CD14-positive monocyte (primary cell): ENCODE results near the gene DRP2. TPM values are rescaled to one million over a fixed set of nuclear protein-coding genes. Genes with fewer than 3 reads are reported as not detected.

Experiments used
- DNase-seq, 3 donors: peaks; one replicate each; pipeline ENCODE4 v3.0.0-alpha.2; 2011 to 2022
- H2AFZ ChIP-seq: 2 replicates; pipeline ENCODE4 v1.6.0; 2012; ENCODE audit warnings: mild to moderate bottlenecking, low read depth, low read length, inconsistent platforms; ENCODE audit not compliant: insufficient read depth, poor library complexity, severe bottlenecking
- H3K27ac ChIP-seq, 2 donors: 1 replicate in 1 of 2; 2 replicates in 1 of 2; pipeline ENCODE4 v1.5.1; 2012 to 2013; ENCODE audit warnings: low read length in 2 of 2, control low read depth in 1 of 2, inconsistent platforms in 1 of 2, low read depth in 1 of 2, mild to moderate bottlenecking in 1 of 2
- H3K27me3 ChIP-seq, 2 donors: one replicate each; pipeline versions ENCODE4 v1.6.0 to v1.6.1; 2011 to 2013; ENCODE audit warnings: low read length in 2 of 2; ENCODE audit not compliant: control insufficient read depth in 2 of 2, insufficient read depth in 2 of 2
- H3K36me3 ChIP-seq, 2 donors: replicated peaks in 1 of 2; 1 replicate in 1 of 2; 2 replicates in 1 of 2; pipeline versions ENCODE4 v1.5.1 to v1.6.1; 2012 to 2013; ENCODE audit warnings: low read length in 2 of 2, control low read depth in 1 of 2, inconsistent platforms in 1 of 2, mild to moderate bottlenecking in 1 of 2; ENCODE audit not compliant: insufficient read depth in 2 of 2, control insufficient read depth in 1 of 2
- H3K4me1 ChIP-seq, 2 donors: 1 replicate in 1 of 2; 2 replicates in 1 of 2; pipeline versions ENCODE4 v1.5.1 to v1.6.1; 2012 to 2013; ENCODE audit warnings: low read length in 2 of 2, control low read depth in 1 of 2, inconsistent platforms in 1 of 2, mild to moderate bottlenecking in 1 of 2, moderate library complexity in 1 of 2; ENCODE audit not compliant: insufficient read depth in 2 of 2, control insufficient read depth in 1 of 2
- H3K4me2 ChIP-seq: replicated peaks from 2 replicates; pipeline ENCODE3; 2012; ENCODE audit warnings: low read length, moderate library complexity, mild to moderate bottlenecking; ENCODE audit not compliant: poor library complexity, severe bottlenecking; ENCODE audit errors: extremely low read depth
- H3K4me3 ChIP-seq, 3 experiments: fragments of 200-600 bp in 1 of 3; sonication (generic) in 1 of 3; replicated peaks in 1 of 3; 1 replicate in 2 of 3; 2 replicates in 1 of 3; pipeline ENCODE4 v1.5.1; 2011 to 2013; ENCODE audit warnings: low read length in 3 of 3, mild to moderate bottlenecking in 3 of 3, control low read depth in 2 of 3, low read depth in 2 of 3, inconsistent platforms in 1 of 3, moderate library complexity in 1 of 3
- H3K79me2 ChIP-seq: 2 replicates; pipeline ENCODE4 v1.6.0; 2012; ENCODE audit warnings: mild to moderate bottlenecking, control low read depth, inconsistent platforms, low read length, moderate library complexity; ENCODE audit not compliant: insufficient read depth
- H3K9ac ChIP-seq: 2 replicates; pipeline ENCODE4 v1.6.0; 2017; ENCODE audit warnings: low read length, mild to moderate bottlenecking; ENCODE audit not compliant: insufficient read depth, poor library complexity, severe bottlenecking
- H3K9me3 ChIP-seq, 2 donors: replicated peaks in 1 of 2; 1 replicate in 1 of 2; 2 replicates in 1 of 2; pipeline versions ENCODE4 v1.5.1 to v1.6.1; 2012 to 2013; ENCODE audit warnings: low read length in 2 of 2, control low read depth in 1 of 2; ENCODE audit not compliant: control insufficient read depth in 1 of 2, insufficient read depth in 1 of 2
- H4K20me1 ChIP-seq: 2 replicates; pipeline ENCODE4 v1.6.0; 2012; ENCODE audit warnings: mild to moderate bottlenecking, low read length, control low read depth, moderate library complexity; ENCODE audit not compliant: insufficient read depth
- H3K27ac Mint-ChIP-seq, 7 donors: one replicate each; pipeline ENCODE4 v1.8.0; 2020; ENCODE audit warnings: mild to moderate bottlenecking in 7 of 7, mixed read lengths in 7 of 7, moderate library complexity in 6 of 7, inconsistent platforms in 2 of 7
- H3K27me3 Mint-ChIP-seq, 3 donors: one replicate each; pipeline ENCODE4 v1.8.0; 2021 to 2022; ENCODE audit warnings: low read depth in 3 of 3, mild to moderate bottlenecking in 3 of 3, mixed read lengths in 3 of 3, moderate library complexity in 3 of 3, inconsistent platforms in 1 of 3
- H3K36me3 Mint-ChIP-seq, 2 donors: one replicate each; pipeline ENCODE4 v1.8.0; 2020; ENCODE audit warnings: mixed read lengths in 2 of 2, inconsistent platforms in 1 of 2, mild to moderate bottlenecking in 1 of 2
- H3K4me1 Mint-ChIP-seq: one replicate; pipeline ENCODE4 v1.8.0; 2020; ENCODE audit warnings: mild to moderate bottlenecking, mixed read lengths
- H3K4me3 Mint-ChIP-seq, 2 donors: one replicate each; pipeline ENCODE4 v1.8.0; 2020; ENCODE audit warnings: mild to moderate bottlenecking in 2 of 2, mixed read lengths in 2 of 2, moderate library complexity in 1 of 2
- H3K9me3 Mint-ChIP-seq, 7 donors: one replicate each; pipeline ENCODE4 v1.8.0; 2020 to 2022; ENCODE audit warnings: mixed read lengths in 7 of 7, mild to moderate bottlenecking in 6 of 7, moderate library complexity in 6 of 7, inconsistent platforms in 2 of 7
- CTCF ChIP-seq: fragments of 200-600 bp; IDR thresholded peaks from one replicate; pipeline ENCODE4 v1.8.0; 2022; ENCODE audit warnings: antibody characterized with exemption, mild to moderate bottlenecking
- WGBS: methylation state at CpG from one replicate; pipeline ENCODE4 v1.1.5; 2013; ENCODE audit warnings: missing lambda C conversion rate; ENCODE audit not compliant: insufficient coverage; 5-methylcytosine and 5-hydroxymethylcytosine counted together
- intact Hi-C, 2 donors: fragments of 100-400 bp; cut with micrococcal nuclease; formaldehyde crosslinking; loops; one replicate each; pipeline versions ENCODE4 v1.15.0 to v1.15.1; 2023
- polyA plus RNA-seq, 3 donors: library from polyadenylated mRNA; depleted of rRNA in 1 of 3; unstranded in 2 of 3; stranded (reverse) in 1 of 3; fragments of 300-500 nt in 2 of 3; fragments of >200 nt in 1 of 3; fragmentation: Illumina TruSeq in 2 of 3; gene quantifications; 1 replicate in 2 of 3; 2 replicates in 1 of 3; pipeline ENCODE4 v1.2.3, GENCODE V29; 2012 to 2021

DRP2 gene
- polyA plus RNA-seq, 3 donors = not detected

- no peaks in the 10 kb centered on the region for H3K27me3 ChIP-seq
- Mint-ChIP-seq H3K27ac (peak overlapping the region in 1 of 7 donors; percentile 4), H3K4me3 (no peak overlapping the region), H3K9me3 (no peaks in the 10 kb centered on the region), H3K27me3 (peaks cover 0 to 8% (median 0%) of the 10 kb centered on the region in 3 donors), H3K36me3 (no peaks in the 10 kb centered on the region), H3K4me1 (no peaks in the 10 kb centered on the region)
- H4K20me1 ChIP-seq = no peaks in the 10 kb centered on the region
- no peak for TF ChIP-seq CTCF
- no peak overlapping the region for H3K4me2 ChIP-seq
- no peak overlapping the region for H3K9ac ChIP-seq
- no peak overlapping the region for H3K4me3 ChIP-seq
- no peak overlapping the region for H2AFZ ChIP-seq
- no peaks in the 10 kb centered on the region for H3K9me3 ChIP-seq
- intact Hi-C loops = no loop called here
- no peaks in the 10 kb centered on the region for H3K4me1 ChIP-seq
- DNase-seq = no peak
- no peaks in the 10 kb centered on the region for H3K36me3 ChIP-seq
- H3K79me2 ChIP-seq = no peaks in the 10 kb centered on the region
- WGBS = no CpG with 5 or more reads among the region's 4 CpGs
- H3K27ac ChIP-seq = no peak overlapping the region
These were observed 40.8 kb downstream of the DRP2 start for GRCh38 chrX:101260435-101260834.

- H3K36me3 ChIP-seq = no peaks in the 10 kb centered on the region
- H3K9me3 ChIP-seq = no peaks in the 10 kb centered on the region
- no peak overlapping the region for H3K9ac ChIP-seq
- H4K20me1 ChIP-seq = no peaks in the 10 kb centered on the region
- WGBS = 100% methylated on average over 1 of the region's 4 CpGs
- H3K27ac ChIP-seq = no peak overlapping the region
- peaks cover 0 to 15% (median 1%) of the 10 kb centered on the region in 3 donors for H3K27me3 Mint-ChIP-seq
- no peaks in the 10 kb centered on the region for H3K4me1 Mint-ChIP-seq
- H3K4me3 Mint-ChIP-seq = no peak overlapping the region
- no peaks in the 10 kb centered on the region for H3K27me3 ChIP-seq
- H3K4me1 ChIP-seq = no peaks in the 10 kb centered on the region
- no peaks in the 10 kb centered on the region for H3K9me3 Mint-ChIP-seq
- H3K4me2 ChIP-seq = no peak overlapping the region
- no peak overlapping the region for H3K4me3 ChIP-seq
- no peak for DNase-seq
- H3K79me2 ChIP-seq = no peaks in the 10 kb centered on the region
- no peak overlapping the region for H3K27ac Mint-ChIP-seq
- intact Hi-C loops = no loop called here
- no peak for TF ChIP-seq CTCF
- H2AFZ ChIP-seq = no peak overlapping the region
- no peaks in the 10 kb centered on the region for H3K36me3 Mint-ChIP-seq
These were observed 43.0 kb downstream of the DRP2 start for GRCh38 chrX:101262590-101262989.
